ENCODE measurements around the gene DNAL4.

GRCh38 chr22:38750638-38751037 lies 43.3 kb downstream of the DNAL4 start:
- TF ChIP-seq POLR2A (IDR thresholded peaks at IDR 0.05): no peak
- TF ChIP-seq, protein P1, sequence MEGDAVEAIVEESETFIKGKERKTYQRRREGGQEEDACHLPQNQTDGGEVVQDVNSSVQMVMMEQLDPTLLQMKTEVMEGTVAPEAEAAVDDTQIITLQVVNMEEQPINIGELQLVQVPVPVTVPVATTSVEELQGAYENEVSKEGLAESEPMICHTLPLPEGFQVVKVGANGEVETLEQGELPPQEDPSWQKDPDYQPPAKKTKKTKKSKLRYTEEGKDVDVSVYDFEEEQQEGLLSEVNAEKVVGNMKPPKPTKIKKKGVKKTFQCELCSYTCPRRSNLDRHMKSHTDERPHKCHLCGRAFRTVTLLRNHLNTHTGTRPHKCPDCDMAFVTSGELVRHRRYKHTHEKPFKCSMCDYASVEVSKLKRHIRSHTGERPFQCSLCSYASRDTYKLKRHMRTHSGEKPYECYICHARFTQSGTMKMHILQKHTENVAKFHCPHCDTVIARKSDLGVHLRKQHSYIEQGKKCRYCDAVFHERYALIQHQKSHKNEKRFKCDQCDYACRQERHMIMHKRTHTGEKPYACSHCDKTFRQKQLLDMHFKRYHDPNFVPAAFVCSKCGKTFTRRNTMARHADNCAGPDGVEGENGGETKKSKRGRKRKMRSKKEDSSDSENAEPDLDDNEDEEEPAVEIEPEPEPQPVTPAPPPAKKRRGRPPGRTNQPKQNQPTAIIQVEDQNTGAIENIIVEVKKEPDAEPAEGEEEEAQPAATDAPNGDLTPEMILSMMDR (IDR thresholded peaks at IDR 0.05): no peak
- TF ChIP-seq POLR2AphosphoS5 (IDR thresholded peaks at IDR 0.05): no peak

All from sigmoid colon (tissue), 4 donors.